RWPE2 (cell line): ENCODE measurements around the gene PHB1.
"Not testable (repeated sequence)": the region's sequence is repeated elsewhere in the genome, so short reads cannot be mapped to it uniquely, and the experiment has no call there.

Source experiments
- ATAC-seq: fragments of 200-7000 bp; cut with Tn5 transposase; 3 replicates; pipeline ENCODE4 v1.9.1; 2021; ENCODE audit warnings: low read depth
- DNase-seq: peaks from one replicate; pipeline ENCODE4 v3.0.0-alpha.2; 2020; ENCODE audit warnings: low spot score
- H3K27ac ChIP-seq: fragments of 450-650 bp; 2 replicates; pipeline ENCODE4 v1.5.1; 2017; ENCODE audit warnings: mild to moderate bottlenecking; ENCODE audit not compliant: poor library complexity, severe bottlenecking
- H3K27me3 ChIP-seq: fragments of 250-450 bp; sonication (Bioruptor Pico); 2 replicates; pipeline ENCODE4 v1.5.1; 2021; ENCODE audit warnings: mild to moderate bottlenecking, moderate library complexity; ENCODE audit not compliant: insufficient read depth, poor library complexity, severe bottlenecking
- H3K36me3 ChIP-seq: fragments of 250-450 bp; sonication (Bioruptor Pico); 2 replicates; pipeline ENCODE4 v1.5.1; 2020; ENCODE audit warnings: low read depth, mild to moderate bottlenecking, moderate library complexity
- H3K4me1 ChIP-seq: fragments of 250-450 bp; sonication (Bioruptor Pico); 2 replicates; pipeline ENCODE4 v1.5.1; 2021; ENCODE audit warnings: mild to moderate bottlenecking, moderate library complexity; ENCODE audit not compliant: insufficient read depth, poor library complexity, severe bottlenecking
- H3K4me3 ChIP-seq: fragments of 250-450 bp; sonication (Bioruptor Pico); 2 replicates; pipeline ENCODE4 v1.5.1; 2021; ENCODE audit warnings: mild to moderate bottlenecking, moderate library complexity; ENCODE audit not compliant: severe bottlenecking
- H3K9me3 ChIP-seq: fragments of 250-450 bp; sonication (Bioruptor Pico); 2 replicates; pipeline ENCODE4 v1.5.1; 2021; ENCODE audit warnings: mild to moderate bottlenecking, moderate library complexity; ENCODE audit not compliant: severe bottlenecking
- TF ChIP-seq, protein P1 (sequence below): fragments of 450-650 bp; IDR thresholded peaks from one replicate; pipeline ENCODE4 v1.5.1; 2017; ENCODE audit warnings: mild to moderate bottlenecking, moderate library complexity; ENCODE audit not compliant: poor library complexity, severe bottlenecking

Gene PHB1

GRCh38 chr17:49370971-49371834 lies 43.5 kb downstream of the PHB1 start:
- Histone ChIP-seq H3K27ac (no peak overlapping the region), H3K27me3 (no peaks in the 10 kb centered on the region), H3K9me3 (no peaks in the 10 kb centered on the region), H3K4me1 (no peaks in the 10 kb centered on the region), H3K36me3 (no peaks in the 10 kb centered on the region), H3K4me3 (no peak overlapping the region)
- no peak for DNase-seq
- TF ChIP-seq, protein P1, sequence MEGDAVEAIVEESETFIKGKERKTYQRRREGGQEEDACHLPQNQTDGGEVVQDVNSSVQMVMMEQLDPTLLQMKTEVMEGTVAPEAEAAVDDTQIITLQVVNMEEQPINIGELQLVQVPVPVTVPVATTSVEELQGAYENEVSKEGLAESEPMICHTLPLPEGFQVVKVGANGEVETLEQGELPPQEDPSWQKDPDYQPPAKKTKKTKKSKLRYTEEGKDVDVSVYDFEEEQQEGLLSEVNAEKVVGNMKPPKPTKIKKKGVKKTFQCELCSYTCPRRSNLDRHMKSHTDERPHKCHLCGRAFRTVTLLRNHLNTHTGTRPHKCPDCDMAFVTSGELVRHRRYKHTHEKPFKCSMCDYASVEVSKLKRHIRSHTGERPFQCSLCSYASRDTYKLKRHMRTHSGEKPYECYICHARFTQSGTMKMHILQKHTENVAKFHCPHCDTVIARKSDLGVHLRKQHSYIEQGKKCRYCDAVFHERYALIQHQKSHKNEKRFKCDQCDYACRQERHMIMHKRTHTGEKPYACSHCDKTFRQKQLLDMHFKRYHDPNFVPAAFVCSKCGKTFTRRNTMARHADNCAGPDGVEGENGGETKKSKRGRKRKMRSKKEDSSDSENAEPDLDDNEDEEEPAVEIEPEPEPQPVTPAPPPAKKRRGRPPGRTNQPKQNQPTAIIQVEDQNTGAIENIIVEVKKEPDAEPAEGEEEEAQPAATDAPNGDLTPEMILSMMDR, result no peak
- ATAC-seq, result 0 out of 3 replicates have a peak, but pooled peaks have one; percentile 42

GRCh38 chr17:49369760-49370159 lies 44.9 kb downstream of the PHB1 start:
- ATAC-seq (no peak), DNase-seq (no peak)
- Histone ChIP-seq H3K27me3 (no peaks in the 10 kb centered on the region), H3K4me3 (no peak overlapping the region), H3K9me3 (no peaks in the 10 kb centered on the region), H3K36me3 (no peaks in the 10 kb centered on the region), H3K27ac (no peak overlapping the region), H3K4me1 (no peaks in the 10 kb centered on the region)
- TF ChIP-seq, protein P1, result no peak

DNA sequence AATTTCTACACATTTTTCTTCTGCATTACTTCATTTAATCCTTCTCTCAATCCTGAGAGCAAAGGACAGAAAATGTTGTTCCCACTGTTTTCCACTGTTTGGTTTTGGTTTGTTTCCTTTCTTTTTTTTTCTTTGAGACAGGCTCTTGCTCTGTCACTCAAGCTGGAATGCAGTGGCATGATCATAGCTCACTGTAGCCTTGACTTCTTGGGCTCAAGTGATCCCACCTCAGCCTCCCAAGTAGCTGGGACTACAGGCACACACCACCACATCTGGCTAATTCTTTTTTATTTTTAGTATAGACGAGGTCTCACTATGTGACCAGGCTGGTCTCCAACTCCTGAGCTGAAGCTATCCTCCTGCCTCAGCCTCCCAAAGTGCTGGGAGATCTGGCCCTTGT lies 45.6 kb downstream of the PHB1 start:
- H3K4me1 ChIP-seq, result no peaks in the 10 kb centered on the region
- H3K4me3 ChIP-seq, result no peak overlapping the region
- ATAC-seq, result no peak
- H3K27me3 ChIP-seq, result no peaks in the 10 kb centered on the region
- no peaks in the 10 kb centered on the region for H3K9me3 ChIP-seq
- no peak overlapping the region for H3K27ac ChIP-seq
- no peaks in the 10 kb centered on the region for H3K36me3 ChIP-seq
- DNase-seq, result no peak
- TF ChIP-seq, protein P1, result no peak

GRCh38 chr17:49365667-49366066 lies 49.0 kb downstream of the PHB1 start:
- DNase-seq, result no peak
- Histone ChIP-seq H3K4me1 (no peaks in the 10 kb centered on the region), H3K9me3 (no peaks in the 10 kb centered on the region), H3K36me3 (no peaks in the 10 kb centered on the region), H3K27ac (no peak overlapping the region), H3K27me3 (no peaks in the 10 kb centered on the region), H3K4me3 (no peak overlapping the region)
- ATAC-seq, result 0 out of 3 replicates have a peak, but pooled peaks have one; percentile 17
- TF ChIP-seq, protein P1, result peak; percentile 15

DNA sequence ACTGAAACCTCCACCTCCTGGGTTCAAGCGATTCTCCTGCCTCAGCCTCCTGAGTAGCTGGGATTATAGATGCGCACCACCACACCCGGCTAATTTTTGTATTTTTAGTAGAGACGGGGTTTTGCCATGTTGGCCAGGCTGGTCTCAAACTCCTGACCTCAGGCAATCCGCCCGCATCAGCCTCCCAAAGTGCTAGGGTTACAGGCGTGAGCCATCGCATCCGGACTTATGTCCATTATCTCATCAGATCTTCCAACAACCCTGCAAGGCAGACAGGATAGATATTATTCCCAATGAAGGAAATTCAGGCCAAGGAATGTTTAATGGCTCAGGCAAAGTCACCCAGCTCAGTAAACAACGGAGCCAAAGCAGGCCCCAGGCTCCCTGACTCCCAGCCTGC lies 49.6 kb downstream of the PHB1 start:
- not testable (repeated sequence) for H3K4me1 ChIP-seq, H3K9me3 ChIP-seq, H3K4me3 ChIP-seq, H3K27ac ChIP-seq, ATAC-seq, DNase-seq, H3K36me3 ChIP-seq, H3K27me3 ChIP-seq
